ENCODE measurements around the gene SDHA.

DNA sequence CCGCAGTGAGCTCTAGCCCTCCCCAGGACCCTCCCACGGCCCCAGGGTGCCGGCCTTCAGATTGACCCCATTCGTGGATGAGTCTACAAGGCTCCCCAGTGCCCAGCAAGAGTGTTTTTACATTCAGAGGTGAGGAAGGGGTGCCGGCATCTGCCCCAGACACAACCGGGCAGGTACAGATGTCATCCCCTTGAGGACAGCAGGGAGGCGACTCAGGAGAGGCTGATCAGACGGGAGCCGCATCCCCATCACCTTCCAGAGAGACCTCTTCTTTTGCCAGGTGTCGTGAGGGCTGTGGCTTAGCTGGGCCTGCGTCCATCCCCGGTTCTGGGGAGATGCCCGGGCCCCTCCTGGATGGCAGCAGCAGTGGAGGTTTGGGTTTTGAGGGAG is 31.1 kb upstream of the SDHA start:
- TF ChIP-seq CTCF (IDR thresholded peaks at IDR 0.05; ENCODE audit: poor library complexity, severe bottlenecking) (no peak), POLR2AphosphoS5 (IDR thresholded peaks at IDR 0.05) (no peak), EZH2 (IDR thresholded peaks at IDR 0.05; ENCODE audit: borderline replicate concordance, insufficient read depth, low read length, poor library complexity, severe bottlenecking) (no peak), REST (IDR thresholded peaks at IDR 0.05; ENCODE audit: borderline replicate concordance) (no peak), SMC3 (conservative IDR thresholded peaks at IDR 0.05; ENCODE audit: poor library complexity) (no peak), EP300 (conservative IDR thresholded peaks at IDR 0.05; ENCODE audit: poor library complexity, severe bottlenecking) (no peak), MXI1 (conservative IDR thresholded peaks at IDR 0.05; ENCODE audit: poor library complexity, severe bottlenecking) (no peak)

All from neural cell (in vitro differentiated cells).